ENCODE results near the gene BPIFA2.

The BPIFA2 gene

GRCh38 chr20:33202451-33202850 lies 34.5 kb downstream of the BPIFA2 start:
- FAIRE-seq: no peak

GRCh38 chr20:33203444-33203843 lies 35.5 kb downstream of the BPIFA2 start:
- no peak for FAIRE-seq

GRCh38 chr20:33209789-33210188 lies 41.8 kb downstream of the BPIFA2 start:
- FAIRE-seq: no peak

- no peak for FAIRE-seq
Measured at GRCh38 chr20:33210371-33210770, 42.4 kb downstream of the BPIFA2 start.

- FAIRE-seq: no peak
Measured at GRCh38 chr20:33211817-33212424, 44.0 kb downstream of the BPIFA2 start.

- no peak for FAIRE-seq
Measured at GRCh38 chr20:33217052-33217451, 49.1 kb downstream of the BPIFA2 start, which contains the start of gene BPIFA3. BPIFA3 (plus strand) TSS chr20:33217352; CDS start chr20:33217537, 185 bp downstream.

- no peak for FAIRE-seq
Measured at GRCh38 chr20:33224399-33224798, 56.4 kb downstream of the BPIFA2 start.

- no peak for FAIRE-seq
Measured at GRCh38 chr20:33229843-33230242, 61.9 kb downstream of the BPIFA2 start.
